HCT116 (cell line): ENCODE data around the gene MXI1. TPM values are rescaled to one million over a fixed set of nuclear protein-coding genes. Genes with fewer than 3 reads are reported as not detected.

Experiments used
- ATAC-seq: fragments of 200-7000 bp; cut with Tn5 transposase; 2 replicates; pipeline ENCODE4 v1.9.1; 2020; ENCODE audit warnings: mild to moderate bottlenecking, moderate library complexity
- BruUV-seq: library from RNA; stranded (reverse); fragments of 400-500 nt; replicated peaks from 2 replicates; lab custom pipeline; 2021; lab: Mats Ljungman, UMichigan
- CTCF ChIA-PET: fragments of 300-600 bp; sonication (Branson Sonifier 250); formaldehyde crosslinking; loops from one replicate; lab custom pipeline; 2021; ENCODE audit warnings: antibody characterized with exemption; lab: Charles Lee
- POLR2A ChIA-PET: fragments of 300-600, 350-600 bp; sonication (Branson Sonifier 250); formaldehyde crosslinking; loops from one replicate; lab custom pipeline; 2021; ENCODE audit warnings: antibody characterized with exemption; lab: Charles Lee
- RAD21 ChIA-PET, 2 experiments: fragments of 300-600 bp; sonication (Branson Sonifier 250); formaldehyde crosslinking; loops; one replicate each; lab custom pipeline; 2023; ENCODE audit warnings: low total read pairs in 2 of 2; ENCODE audit not compliant: uncharacterized antibody in 2 of 2, unreplicated experiment in 2 of 2, low non-redundant PET in 1 of 2; lab: Charles Lee
- DNase-seq: peaks from one replicate; pipeline ENCODE4 v3.0.0-alpha.2; 2010; ENCODE audit warnings: low read depth, low spot score
- H2AFZ ChIP-seq: fragments of 200-600 bp; shearing (Covaris generic), sonication (generic); 2 replicates; pipeline ENCODE4 v1.6.1; 2017; ENCODE audit warnings: low read depth, mixed run types, mixed read lengths, antibody characterized with exemption, low read length; ENCODE audit not compliant: poor library complexity, severe bottlenecking
- H3K27ac ChIP-seq: 2 replicates; pipeline ENCODE4 v1.5.1; 2012; ENCODE audit warnings: low read depth, low read length
- H3K27me3 ChIP-seq: fragments of 200-600 bp; sonication (generic); 2 replicates; pipeline ENCODE4 v1.6.1; 2016; ENCODE audit warnings: mixed run types, low read length, mixed read lengths; ENCODE audit not compliant: insufficient read depth
- H3K36me3 ChIP-seq, 2 experiments: fragments of 200-500 bp in 1 of 2; fragments of 200-600 bp in 1 of 2; sonication (Bioruptor generic) in 1 of 2; sonication (generic) in 1 of 2; 2 replicates each; pipeline versions ENCODE4 v1.5.1 to v1.6.1; 2014 to 2016; ENCODE audit warnings: low read length in 2 of 2, inconsistent platforms in 1 of 2, mixed read lengths in 1 of 2, mixed run types in 1 of 2; ENCODE audit not compliant: insufficient read depth in 2 of 2, control insufficient read depth in 1 of 2
- H3K4me1 ChIP-seq, 2 experiments: fragments of 200-600 bp in 1 of 2; sonication (generic) in 1 of 2; 2 replicates each; pipeline versions ENCODE4 v1.5.1 to v1.6.1; 2012 to 2017; ENCODE audit warnings: low read length in 2 of 2, inconsistent platforms in 1 of 2, mild to moderate bottlenecking in 1 of 2, mixed read lengths in 1 of 2, mixed run types in 1 of 2, moderate library complexity in 1 of 2; ENCODE audit not compliant: insufficient read depth in 2 of 2, control insufficient read depth in 1 of 2
- H3K4me2 ChIP-seq: fragments of 200-600 bp; sonication (generic); 2 replicates; pipeline ENCODE4 v1.6.1; 2017; ENCODE audit warnings: mixed run types, low read length, mixed read lengths
- H3K4me3 ChIP-seq, 2 experiments: fragments of 200-600 bp in 1 of 2; sonication (generic) in 1 of 2; replicated peaks in 1 of 2; 2 replicates each; pipeline ENCODE4 v1.5.1; 2011 to 2016; ENCODE audit warnings: low read length in 2 of 2, control low read depth in 1 of 2, low read depth in 1 of 2, mild to moderate bottlenecking in 1 of 2, mixed read lengths in 1 of 2, mixed run types in 1 of 2
- H3K79me2 ChIP-seq: fragments of 200-600 bp; sonication (generic); 2 replicates; pipeline ENCODE4 v1.6.1; 2017; ENCODE audit warnings: mild to moderate bottlenecking, mixed run types, low read length, moderate library complexity, mixed read lengths; ENCODE audit not compliant: insufficient read depth
- H3K9ac ChIP-seq: fragments of 200-600 bp; sonication (generic); 2 replicates; pipeline ENCODE4 v1.6.1; 2016; ENCODE audit warnings: low read length, mixed read lengths
- H3K9me2 ChIP-seq: fragments of 200-600 bp; sonication (generic), shearing (Covaris generic); 2 replicates; pipeline ENCODE4 v1.6.1; 2017; ENCODE audit warnings: mixed run types, mild to moderate bottlenecking, moderate library complexity; ENCODE audit not compliant: insufficient read depth
- H3K9me3 ChIP-seq, 2 experiments: fragments of 200-500 bp in 1 of 2; fragments of 200-600 bp in 1 of 2; sonication (Bioruptor generic) in 1 of 2; sonication (generic) in 1 of 2; 2 replicates each; pipeline ENCODE4 v1.6.1; 2014 to 2017; ENCODE audit warnings: low read length in 2 of 2, mixed read lengths in 2 of 2, inconsistent platforms in 1 of 2, low read depth in 1 of 2, mild to moderate bottlenecking in 1 of 2, mixed run types in 1 of 2, moderate library complexity in 1 of 2; ENCODE audit not compliant: control insufficient read depth in 1 of 2, insufficient read depth in 1 of 2
- H4K20me1 ChIP-seq: fragments of 200-600 bp; sonication (generic), shearing (Covaris generic); 2 replicates; pipeline ENCODE4 v1.6.1; 2017; ENCODE audit warnings: mixed run types, mild to moderate bottlenecking, moderate library complexity; ENCODE audit not compliant: insufficient read depth
- CTCF ChIP-seq, 3 experiments: fragments of 200-600 bp in 1 of 3; sonication (generic) in 1 of 3; IDR thresholded peaks in 2 of 3; conservative IDR thresholded peaks in 1 of 3; 2 replicates each; pipeline ENCODE4 v1.5.1; 2012 to 2017; ENCODE audit warnings: low read depth in 2 of 3, low read length in 2 of 3, antibody characterized with exemption in 1 of 3, borderline replicate concordance in 1 of 3, control low read depth in 1 of 3, mild to moderate bottlenecking in 1 of 3, mixed read lengths in 1 of 3, mixed run types in 1 of 3, moderate library complexity in 1 of 3; ENCODE audit not compliant: insufficient read depth in 1 of 3
- EGR1 ChIP-seq: IDR thresholded peaks from 2 replicates; pipeline ENCODE4 v1.6.1; 2012; ENCODE audit warnings: low read depth
- EZH2 ChIP-seq: fragments of 200-600 bp; sonication (generic); IDR thresholded peaks from 2 replicates; pipeline ENCODE4 v1.6.1; 2017; ENCODE audit warnings: antibody characterized with exemption, mixed run types
- JUND ChIP-seq: IDR thresholded peaks from 2 replicates; pipeline ENCODE4 v1.6.1; 2012
- YY1 ChIP-seq: IDR thresholded peaks from 2 replicates; pipeline ENCODE4 v1.6.1; 2011; ENCODE audit warnings: low read length, low read depth, moderate library complexity, mild to moderate bottlenecking; ENCODE audit not compliant: insufficient replicate concordance; ENCODE audit errors: extremely low read depth
- ZFX ChIP-seq: fragments of 450-650 bp; IDR thresholded peaks from 2 replicates; pipeline ENCODE4 v1.6.1; 2017
- intact Hi-C: fragments of 100-400 bp; cut with micrococcal nuclease; formaldehyde crosslinking; loops from 2 replicates; pipeline ENCODE4 v1.10.0; 2022
- total RNA-seq: library from RNA; stranded (reverse); gene quantifications from one replicate; pipeline ENCODE4 v1.2.1, GENCODE V29; 2021; ENCODE audit not compliant: unreplicated experiment

The MXI1 gene
- total RNA-seq, 1 experiment from 2014 or later, result 57.0 TPM

- ChIA-PET CTCF (interaction anchor here (3.7 to 4.8 kb wide), 2 partner anchors 139 to 394 kb away, joined by 25 to 46 read pairs; no protein-coding TSS in a partner anchor), POLR2A (no interaction called here)
- H4K20me1 ChIP-seq, result no peaks in the 10 kb centered on the region
Observed at GRCh38 chr10:110277591-110277990, 70.2 kb downstream of the MXI1 start.

More at GRCh38 chr10:110277591-110277990, 70.2 kb downstream of the MXI1 start:
- H3K36me3 ChIP-seq, result peaks cover 0 to 4% of the 10 kb centered on the region in 2 experiments; a peak in 1 of 4 replicates
- no peak overlapping the region for H3K4me3 ChIP-seq
- H2AFZ ChIP-seq, result no peak overlapping the region
- no peak overlapping the region for H3K9ac ChIP-seq
- peaks cover 4 to 11% of the 10 kb centered on the region in 2 experiments; a peak in 2 of 4 replicates for H3K4me1 ChIP-seq
- no peak for DNase-seq
- no peak overlapping the region for H3K27ac ChIP-seq
- no peak overlapping the region for H3K4me2 ChIP-seq
- ATAC-seq, result no peak
- no peaks in the 10 kb centered on the region for H3K9me3 ChIP-seq
- no peaks in the 10 kb centered on the region for H3K27me3 ChIP-seq
- intact Hi-C loops, result loop anchor here (5.0 kb wide), 1 partner anchor 50 kb away; no protein-coding TSS in a partner anchor
- BruUV-seq, result no TSS peak
- no peaks in the 10 kb centered on the region for H3K79me2 ChIP-seq
- RAD21 ChIA-PET, result no interaction called here
- H3K9me2 ChIP-seq, result no peaks in the 10 kb centered on the region
- TF ChIP-seq EGR1 (no peak), EZH2 (no peak), JUND (no peak), YY1 (no peak), CTCF (IDR thresholded peaks at IDR 0.05 in 2 of 3, conservative IDR thresholded peaks at IDR 0.05 in 1 of 3; ENCODE audit: borderline replicate concordance in 1 of 3, insufficient read depth in 1 of 3, low read depth in 2 of 3, low read length in 2 of 3) (no peak), ZFX (no peak)
